Liver (tissue), 9 donors: ENCODE measurements around the gene LSM6. TPM values are rescaled to one million over a fixed set of nuclear protein-coding genes. Genes with fewer than 3 reads are reported as not detected.

ENCODE experiments used
- DNase-seq: peaks from one replicate; pipeline ENCODE4 v3.0.0-alpha.2; 2017; ENCODE audit warnings: low spot score
- H3K27ac ChIP-seq, 2 donors: one replicate each; pipeline ENCODE4 v1.7.0; 2013; ENCODE audit warnings: inconsistent platforms in 2 of 2, low read length in 2 of 2, control low read depth in 1 of 2, low read depth in 1 of 2, mild to moderate bottlenecking in 1 of 2
- H3K27me3 ChIP-seq, 4 donors: one replicate each; pipeline versions ENCODE4 v1.6.1 to v1.7.0; 2013; ENCODE audit warnings: low read length in 3 of 4, inconsistent platforms in 1 of 4, mild to moderate bottlenecking in 1 of 4, moderate library complexity in 1 of 4; ENCODE audit not compliant: control insufficient read depth in 4 of 4, insufficient read depth in 4 of 4
- H3K36me3 ChIP-seq, 4 donors: one replicate each; pipeline versions ENCODE4 v1.6.1 to v1.7.0; 2013; ENCODE audit warnings: low read length in 3 of 4, mild to moderate bottlenecking in 3 of 4, low read depth in 1 of 4, moderate library complexity in 1 of 4; ENCODE audit not compliant: control insufficient read depth in 4 of 4, insufficient read depth in 3 of 4
- H3K4me1 ChIP-seq, 4 donors: one replicate each; pipeline versions ENCODE4 v1.6.1 to v1.7.0; 2013; ENCODE audit warnings: low read length in 3 of 4, mild to moderate bottlenecking in 3 of 4, moderate library complexity in 1 of 4; ENCODE audit not compliant: control insufficient read depth in 4 of 4, insufficient read depth in 4 of 4
- H3K4me3 ChIP-seq, 3 donors: one replicate each; pipeline versions ENCODE4 v1.6.1 to v1.7.0; 2013; ENCODE audit warnings: low read length in 3 of 3, control low read depth in 1 of 3, low read depth in 1 of 3, mild to moderate bottlenecking in 1 of 3
- H3K9ac ChIP-seq, 2 donors: one replicate each; pipeline ENCODE4 v1.7.0; 2013; ENCODE audit warnings: low read length in 2 of 2, mild to moderate bottlenecking in 2 of 2, moderate library complexity in 2 of 2, control low read depth in 1 of 2, low read depth in 1 of 2
- H3K9me3 ChIP-seq, 4 donors: one replicate each; pipeline versions ENCODE4 v1.6.1 to v1.7.0; 2013; ENCODE audit warnings: low read length in 3 of 4; ENCODE audit not compliant: control insufficient read depth in 4 of 4
- EGR1 ChIP-seq, 2 donors: IDR thresholded peaks; 2 replicates each; pipeline ENCODE4 v1.6.1; 2016 to 2018; ENCODE audit warnings: antibody characterized with exemption in 2 of 2, low read depth in 2 of 2
- FOXA1 ChIP-seq: IDR thresholded peaks from 2 replicates; pipeline ENCODE4 v1.6.1; 2016; ENCODE audit warnings: antibody characterized with exemption
- GABPA ChIP-seq, 2 donors: IDR thresholded peaks in 1 of 2; conservative IDR thresholded peaks in 1 of 2; 2 replicates each; pipeline ENCODE4 v1.6.1; 2016; ENCODE audit warnings: antibody characterized with exemption in 2 of 2, mild to moderate bottlenecking in 1 of 2, moderate library complexity in 1 of 2
- HNF4A ChIP-seq, 2 donors: conservative IDR thresholded peaks; 2 replicates each; pipeline ENCODE4 v1.6.1; 2016; ENCODE audit warnings: antibody characterized with exemption in 2 of 2, mild to moderate bottlenecking in 2 of 2
- HNF4G ChIP-seq: IDR thresholded peaks from 2 replicates; pipeline ENCODE4 v1.6.1; 2016; ENCODE audit warnings: antibody characterized with exemption
- JUND ChIP-seq, 2 donors: IDR thresholded peaks; 2 replicates each; pipeline ENCODE4 v1.6.1; 2016; ENCODE audit warnings: antibody characterized with exemption in 2 of 2
- NR2F2 ChIP-seq: IDR thresholded peaks from 2 replicates; pipeline ENCODE4 v1.6.1; 2016; ENCODE audit warnings: antibody characterized with exemption
- RAD21 ChIP-seq, 2 donors: IDR thresholded peaks; 2 replicates each; pipeline ENCODE4 v1.6.1; 2016; ENCODE audit warnings: antibody characterized with exemption in 2 of 2, mild to moderate bottlenecking in 2 of 2
- RXRA ChIP-seq, 2 donors: IDR thresholded peaks; 2 replicates each; pipeline ENCODE4 v1.6.1; 2017 to 2018; ENCODE audit warnings: antibody characterized with exemption in 2 of 2, mild to moderate bottlenecking in 1 of 2
- SP1 ChIP-seq: IDR thresholded peaks from 2 replicates; pipeline ENCODE4 v1.6.1; 2018; ENCODE audit warnings: antibody characterized with exemption, mild to moderate bottlenecking
- YY1 ChIP-seq: IDR thresholded peaks from 2 replicates; pipeline ENCODE4 v1.6.1; 2016; ENCODE audit warnings: antibody characterized with exemption, mild to moderate bottlenecking
- WGBS: extraction: QIAGEN DNeasy Blood & Tissue Kit; methylation state at CpG from one replicate; pipeline ENCODE4 v1.1.7; 2013; 5-methylcytosine and 5-hydroxymethylcytosine counted together
- polyA plus RNA-seq, 2 donors: library from polyadenylated mRNA; stranded (reverse) in 1 of 2; unstranded in 1 of 2; fragments of 200-250 nt in 1 of 2; fragments of >200 nt in 1 of 2; fragmentation: Nextera tagmentation in 1 of 2; extraction: Ambion mirVana in 1 of 2; gene quantifications; one replicate each; pipeline versions ENCODE4 v1.2.1 to v1.2.3, GENCODE V29; 2013 to 2015
- total RNA-seq, 2 donors: library from RNA; depleted of rRNA; stranded (reverse); fragments of >200 nt; gene quantifications; one replicate each; pipeline ENCODE4 v1.2.3, GENCODE V29; 2014
- TF ChIP-seq, protein P1 (sequence below): IDR thresholded peaks from 2 replicates; pipeline ENCODE4 v1.6.1; 2016; ENCODE audit warnings: antibody characterized with exemption
- TF ChIP-seq, protein P2 (sequence below): fragments of 150-350 bp; IDR thresholded peaks from 2 replicates; pipeline ENCODE4 v1.5.1; 2017; ENCODE audit warnings: improper control_type of control experiment, low read depth, low read length; ENCODE audit not compliant: missing input control
- TF ChIP-seq, protein P3 (sequence below): IDR thresholded peaks from 2 replicates; pipeline ENCODE4 v1.6.1; 2016; ENCODE audit warnings: antibody characterized with exemption, mild to moderate bottlenecking
- TF ChIP-seq, protein P4 (sequence below): IDR thresholded peaks from 2 replicates; pipeline ENCODE4 v1.6.1; 2016; ENCODE audit warnings: antibody characterized with exemption
- donor health status: healthy.
- donor health status: healthy.
- donor health status: healthy.
- donor health status: healthy.
- donor health status: healthy.

LSM6 gene
- total and polyA plus RNA-seq, 4 donors, result 14.7 to 26.9 (median 24.2) TPM

DNA sequence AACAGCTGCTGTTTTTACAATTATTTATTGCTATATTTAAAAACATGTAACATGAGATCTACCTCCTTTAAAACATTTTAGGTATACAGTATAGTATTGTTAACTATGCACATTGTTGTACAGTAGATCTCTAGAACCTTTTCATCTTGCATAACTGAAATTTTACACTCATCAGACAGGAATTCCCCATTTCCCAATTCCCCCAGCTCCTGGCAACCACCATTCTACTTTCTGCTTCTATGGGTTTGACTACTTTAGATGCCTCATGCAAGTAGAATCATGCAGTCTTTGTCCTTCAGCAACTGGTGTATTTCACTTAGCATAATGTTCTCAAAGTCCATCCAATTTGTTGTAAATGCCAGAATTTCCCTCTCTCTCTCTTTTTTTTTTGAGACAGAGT, 9.7 kb upstream of the LSM6 start:
- DNase-seq, result no peak
- Histone ChIP-seq H3K4me1 (no peaks in the 10 kb centered on the region), H3K27me3 (no peaks in the 10 kb centered on the region), H3K4me3 (no peak overlapping the region), H3K27ac (no peak overlapping the region), H3K9ac (no peak overlapping the region), H3K36me3 (no peaks in the 10 kb centered on the region), H3K9me3 (peaks cover 4 to 12% (median 10%) of the 10 kb centered on the region in 4 donors)
- no peak for TF ChIP-seq HNF4A (conservative IDR thresholded peaks at IDR 0.05)
- TF ChIP-seq, protein P1, sequence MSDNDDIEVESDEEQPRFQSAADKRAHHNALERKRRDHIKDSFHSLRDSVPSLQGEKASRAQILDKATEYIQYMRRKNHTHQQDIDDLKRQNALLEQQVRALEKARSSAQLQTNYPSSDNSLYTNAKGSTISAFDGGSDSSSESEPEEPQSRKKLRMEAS, result no peak
- no peak for TF ChIP-seq EGR1 (IDR thresholded peaks at IDR 0.05; ENCODE audit: low read depth in 2 of 2)
- TF ChIP-seq NR2F2, result no peak
- no peak for TF ChIP-seq YY1
- TF ChIP-seq HNF4G, result no peak
- no peak for TF ChIP-seq JUND (IDR thresholded peaks at IDR 0.05)
- no peak for TF ChIP-seq RAD21 (IDR thresholded peaks at IDR 0.05)
- TF ChIP-seq, protein P2, sequence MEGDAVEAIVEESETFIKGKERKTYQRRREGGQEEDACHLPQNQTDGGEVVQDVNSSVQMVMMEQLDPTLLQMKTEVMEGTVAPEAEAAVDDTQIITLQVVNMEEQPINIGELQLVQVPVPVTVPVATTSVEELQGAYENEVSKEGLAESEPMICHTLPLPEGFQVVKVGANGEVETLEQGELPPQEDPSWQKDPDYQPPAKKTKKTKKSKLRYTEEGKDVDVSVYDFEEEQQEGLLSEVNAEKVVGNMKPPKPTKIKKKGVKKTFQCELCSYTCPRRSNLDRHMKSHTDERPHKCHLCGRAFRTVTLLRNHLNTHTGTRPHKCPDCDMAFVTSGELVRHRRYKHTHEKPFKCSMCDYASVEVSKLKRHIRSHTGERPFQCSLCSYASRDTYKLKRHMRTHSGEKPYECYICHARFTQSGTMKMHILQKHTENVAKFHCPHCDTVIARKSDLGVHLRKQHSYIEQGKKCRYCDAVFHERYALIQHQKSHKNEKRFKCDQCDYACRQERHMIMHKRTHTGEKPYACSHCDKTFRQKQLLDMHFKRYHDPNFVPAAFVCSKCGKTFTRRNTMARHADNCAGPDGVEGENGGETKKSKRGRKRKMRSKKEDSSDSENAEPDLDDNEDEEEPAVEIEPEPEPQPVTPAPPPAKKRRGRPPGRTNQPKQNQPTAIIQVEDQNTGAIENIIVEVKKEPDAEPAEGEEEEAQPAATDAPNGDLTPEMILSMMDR, result no peak
- TF ChIP-seq SP1, result no peak
- no peak for TF ChIP-seq RXRA (IDR thresholded peaks at IDR 0.05)
- TF ChIP-seq, protein P3, sequence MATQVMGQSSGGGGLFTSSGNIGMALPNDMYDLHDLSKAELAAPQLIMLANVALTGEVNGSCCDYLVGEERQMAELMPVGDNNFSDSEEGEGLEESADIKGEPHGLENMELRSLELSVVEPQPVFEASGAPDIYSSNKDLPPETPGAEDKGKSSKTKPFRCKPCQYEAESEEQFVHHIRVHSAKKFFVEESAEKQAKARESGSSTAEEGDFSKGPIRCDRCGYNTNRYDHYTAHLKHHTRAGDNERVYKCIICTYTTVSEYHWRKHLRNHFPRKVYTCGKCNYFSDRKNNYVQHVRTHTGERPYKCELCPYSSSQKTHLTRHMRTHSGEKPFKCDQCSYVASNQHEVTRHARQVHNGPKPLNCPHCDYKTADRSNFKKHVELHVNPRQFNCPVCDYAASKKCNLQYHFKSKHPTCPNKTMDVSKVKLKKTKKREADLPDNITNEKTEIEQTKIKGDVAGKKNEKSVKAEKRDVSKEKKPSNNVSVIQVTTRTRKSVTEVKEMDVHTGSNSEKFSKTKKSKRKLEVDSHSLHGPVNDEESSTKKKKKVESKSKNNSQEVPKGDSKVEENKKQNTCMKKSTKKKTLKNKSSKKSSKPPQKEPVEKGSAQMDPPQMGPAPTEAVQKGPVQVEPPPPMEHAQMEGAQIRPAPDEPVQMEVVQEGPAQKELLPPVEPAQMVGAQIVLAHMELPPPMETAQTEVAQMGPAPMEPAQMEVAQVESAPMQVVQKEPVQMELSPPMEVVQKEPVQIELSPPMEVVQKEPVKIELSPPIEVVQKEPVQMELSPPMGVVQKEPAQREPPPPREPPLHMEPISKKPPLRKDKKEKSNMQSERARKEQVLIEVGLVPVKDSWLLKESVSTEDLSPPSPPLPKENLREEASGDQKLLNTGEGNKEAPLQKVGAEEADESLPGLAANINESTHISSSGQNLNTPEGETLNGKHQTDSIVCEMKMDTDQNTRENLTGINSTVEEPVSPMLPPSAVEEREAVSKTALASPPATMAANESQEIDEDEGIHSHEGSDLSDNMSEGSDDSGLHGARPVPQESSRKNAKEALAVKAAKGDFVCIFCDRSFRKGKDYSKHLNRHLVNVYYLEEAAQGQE, result no peak
- no peak for TF ChIP-seq GABPA (IDR thresholded peaks at IDR 0.05 in 1 of 2, conservative IDR thresholded peaks at IDR 0.05 in 1 of 2)
- TF ChIP-seq, protein P4, sequence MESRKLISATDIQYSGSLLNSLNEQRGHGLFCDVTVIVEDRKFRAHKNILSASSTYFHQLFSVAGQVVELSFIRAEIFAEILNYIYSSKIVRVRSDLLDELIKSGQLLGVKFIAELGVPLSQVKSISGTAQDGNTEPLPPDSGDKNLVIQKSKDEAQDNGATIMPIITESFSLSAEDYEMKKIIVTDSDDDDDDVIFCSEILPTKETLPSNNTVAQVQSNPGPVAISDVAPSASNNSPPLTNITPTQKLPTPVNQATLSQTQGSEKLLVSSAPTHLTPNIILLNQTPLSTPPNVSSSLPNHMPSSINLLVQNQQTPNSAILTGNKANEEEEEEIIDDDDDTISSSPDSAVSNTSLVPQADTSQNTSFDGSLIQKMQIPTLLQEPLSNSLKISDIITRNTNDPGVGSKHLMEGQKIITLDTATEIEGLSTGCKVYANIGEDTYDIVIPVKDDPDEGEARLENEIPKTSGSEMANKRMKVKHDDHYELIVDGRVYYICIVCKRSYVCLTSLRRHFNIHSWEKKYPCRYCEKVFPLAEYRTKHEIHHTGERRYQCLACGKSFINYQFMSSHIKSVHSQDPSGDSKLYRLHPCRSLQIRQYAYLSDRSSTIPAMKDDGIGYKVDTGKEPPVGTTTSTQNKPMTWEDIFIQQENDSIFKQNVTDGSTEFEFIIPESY, result no peak
- no peak for TF ChIP-seq FOXA1

DNA sequence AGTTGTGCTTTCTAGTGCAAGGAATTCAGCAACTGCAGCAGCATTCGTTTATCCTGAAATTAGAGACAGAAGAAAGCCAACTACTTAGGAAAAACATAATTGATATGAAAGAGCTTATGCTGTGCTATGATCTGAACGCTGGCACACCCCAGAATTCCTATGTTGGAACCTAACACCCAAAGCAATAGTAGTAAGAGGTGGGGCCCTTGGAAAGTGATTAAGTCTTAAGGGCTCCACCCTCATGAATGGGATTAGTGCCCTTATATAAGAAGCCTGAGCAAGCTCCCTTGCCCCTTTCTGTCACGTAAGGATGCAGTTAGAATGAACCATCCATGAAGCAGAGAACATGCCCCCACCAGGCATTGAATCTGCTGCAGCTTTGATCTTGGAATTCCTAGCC, 5.4 kb upstream of the LSM6 start:
- no peak overlapping the region for H3K9ac ChIP-seq
- no peaks in the 10 kb centered on the region for H3K4me1 ChIP-seq
- WGBS, result 88% methylated on average over 3 of the region's 3 CpGs
- TF ChIP-seq, protein P2, result no peak
- no peaks in the 10 kb centered on the region for H3K36me3 ChIP-seq
- H3K27ac ChIP-seq, result no peak overlapping the region
- H3K27me3 ChIP-seq, result no peaks in the 10 kb centered on the region
- no peaks in the 10 kb centered on the region for H3K9me3 ChIP-seq
- H3K4me3 ChIP-seq, result no peak overlapping the region
- DNase-seq, result no peak
